Coronary artery (tissue), 2 donors: ENCODE results near the gene GLIS2.

Experiments used
- DNase-seq: peaks from one replicate; pipeline ENCODE4 v3.0.0-alpha.2; 2017; ENCODE audit warnings: low spot score
- H3K27ac ChIP-seq, 2 donors: fragments of 200-600 bp; sonication (generic); one replicate each; pipeline ENCODE4 v1.5.1; 2016 to 2019
- H3K4me3 ChIP-seq: fragments of 200-600 bp; sonication (generic); 2 replicates; pipeline ENCODE4 v1.5.1; 2016; ENCODE audit warnings: mild to moderate bottlenecking, moderate library complexity
- TF ChIP-seq, protein P1 (sequence below): fragments of 200-600 bp; sonication (generic); IDR thresholded peaks from one replicate; pipeline ENCODE4 v1.5.1; 2019; ENCODE audit warnings: antibody characterized with exemption

Gene GLIS2

DNA sequence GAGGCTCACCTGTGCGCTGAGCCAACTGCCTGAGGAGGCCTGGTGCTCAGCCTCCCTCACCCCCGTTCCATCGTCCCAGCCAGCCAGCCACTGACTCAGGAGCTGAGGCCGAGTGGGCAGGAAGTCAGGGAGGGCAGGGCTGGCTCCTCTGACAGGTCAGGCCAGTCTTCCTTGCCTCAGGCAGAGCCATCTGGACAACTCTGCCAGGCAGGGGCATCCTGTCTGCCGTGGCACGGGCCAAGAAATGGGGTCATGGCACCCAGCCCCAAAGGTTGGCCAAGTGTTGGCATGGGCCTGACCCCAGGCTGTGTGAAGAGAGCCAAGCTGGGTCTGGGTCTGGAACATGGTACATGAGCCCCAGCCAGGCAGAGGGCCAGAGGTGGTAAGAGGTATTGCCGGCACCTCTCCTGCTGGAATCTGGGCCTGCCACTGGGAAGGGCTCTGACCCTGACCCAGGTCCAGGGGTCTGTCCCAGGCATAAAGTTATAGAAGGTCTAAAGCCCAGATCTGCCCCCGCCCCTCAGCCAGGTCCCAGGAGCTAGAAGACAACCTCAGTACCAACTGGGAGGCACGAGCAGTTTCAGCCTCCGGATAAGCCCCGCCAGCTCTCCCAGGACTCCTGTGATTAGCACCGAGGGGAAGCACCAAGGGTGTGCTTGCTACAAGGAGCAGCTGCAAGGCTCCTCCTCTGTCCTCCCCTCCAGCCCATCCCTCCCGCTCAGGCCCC is 53.3 kb downstream of the GLIS2 start:
- peak overlapping the region; percentile 93 to 98 for H3K27ac ChIP-seq
- TF ChIP-seq, protein P1, sequence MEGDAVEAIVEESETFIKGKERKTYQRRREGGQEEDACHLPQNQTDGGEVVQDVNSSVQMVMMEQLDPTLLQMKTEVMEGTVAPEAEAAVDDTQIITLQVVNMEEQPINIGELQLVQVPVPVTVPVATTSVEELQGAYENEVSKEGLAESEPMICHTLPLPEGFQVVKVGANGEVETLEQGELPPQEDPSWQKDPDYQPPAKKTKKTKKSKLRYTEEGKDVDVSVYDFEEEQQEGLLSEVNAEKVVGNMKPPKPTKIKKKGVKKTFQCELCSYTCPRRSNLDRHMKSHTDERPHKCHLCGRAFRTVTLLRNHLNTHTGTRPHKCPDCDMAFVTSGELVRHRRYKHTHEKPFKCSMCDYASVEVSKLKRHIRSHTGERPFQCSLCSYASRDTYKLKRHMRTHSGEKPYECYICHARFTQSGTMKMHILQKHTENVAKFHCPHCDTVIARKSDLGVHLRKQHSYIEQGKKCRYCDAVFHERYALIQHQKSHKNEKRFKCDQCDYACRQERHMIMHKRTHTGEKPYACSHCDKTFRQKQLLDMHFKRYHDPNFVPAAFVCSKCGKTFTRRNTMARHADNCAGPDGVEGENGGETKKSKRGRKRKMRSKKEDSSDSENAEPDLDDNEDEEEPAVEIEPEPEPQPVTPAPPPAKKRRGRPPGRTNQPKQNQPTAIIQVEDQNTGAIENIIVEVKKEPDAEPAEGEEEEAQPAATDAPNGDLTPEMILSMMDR, result no peak

DNA sequence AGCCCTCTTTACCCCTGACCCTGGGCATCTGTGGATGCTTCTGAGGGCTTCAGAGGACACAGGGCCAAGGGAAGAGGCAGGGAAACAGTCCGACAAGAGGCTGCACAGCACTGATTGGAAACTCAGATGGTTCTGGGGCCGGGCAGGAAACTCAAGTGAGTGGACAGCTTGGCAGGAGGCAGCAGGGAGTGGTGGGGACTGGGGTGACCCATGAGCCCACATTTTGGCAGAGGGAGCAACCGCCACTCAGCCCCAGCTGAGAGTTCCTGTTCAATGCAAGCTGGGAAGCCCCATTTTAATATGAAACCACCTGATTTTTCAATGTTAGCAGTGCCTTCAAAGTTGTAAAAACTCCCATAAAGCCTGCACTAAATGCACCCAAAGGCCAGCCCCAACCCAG is 54.3 kb downstream of the GLIS2 start:
- DNase-seq, result no peak
- TF ChIP-seq, protein P1, result no peak
- peak overlapping the region; percentile 93 to 98 for H3K27ac ChIP-seq
- H3K4me3 ChIP-seq, result no peak overlapping the region

More for the DNA sequence above, 53.3 kb downstream of the GLIS2 start:
- no peak for DNase-seq
- H3K4me3 ChIP-seq, result no peak overlapping the region

DNA sequence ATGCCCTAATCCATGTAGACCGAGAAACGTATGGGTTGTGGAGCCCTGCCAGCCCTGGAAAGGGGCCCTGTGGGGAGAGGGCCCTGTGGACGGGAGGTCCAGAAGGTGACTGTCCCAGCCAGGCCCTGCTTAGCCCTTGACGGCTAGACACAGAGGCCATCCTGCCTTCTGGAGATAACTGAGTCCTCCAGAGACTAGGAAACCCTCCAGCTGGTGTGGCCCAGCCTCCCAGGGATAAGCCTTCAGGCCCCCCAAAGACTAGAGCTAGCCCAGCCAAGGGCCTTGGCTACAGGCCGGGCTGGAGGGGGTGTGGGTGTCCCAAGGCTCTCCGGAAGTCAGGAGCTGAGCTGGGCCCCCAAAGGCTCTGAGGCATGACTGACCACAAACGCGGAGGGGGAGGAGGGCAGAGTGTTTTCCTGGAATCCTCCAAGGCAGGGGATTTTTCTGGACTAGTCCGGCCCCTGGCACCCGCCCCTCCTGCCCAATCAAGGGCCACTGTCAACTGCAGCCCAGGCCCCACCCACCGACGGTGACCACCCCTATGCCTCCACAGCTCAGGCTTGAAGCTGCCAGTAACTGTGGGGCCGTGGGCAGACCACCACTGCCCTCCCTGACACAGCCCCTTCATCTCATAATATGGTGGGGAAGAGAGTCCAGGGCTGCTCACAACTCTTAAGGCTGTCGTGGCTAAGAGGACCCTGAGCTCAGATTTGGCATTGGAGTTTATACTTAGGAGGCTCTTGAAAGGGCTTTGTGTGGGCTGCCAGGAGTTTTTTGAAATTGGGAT is 54.9 kb downstream of the GLIS2 start:
- TF ChIP-seq, protein P1, result no peak
- DNase-seq, result peak; percentile 95
- Histone ChIP-seq H3K27ac (peak overlapping the region; percentile 93 to 98), H3K4me3 (peak overlapping the region; percentile 95)

DNA sequence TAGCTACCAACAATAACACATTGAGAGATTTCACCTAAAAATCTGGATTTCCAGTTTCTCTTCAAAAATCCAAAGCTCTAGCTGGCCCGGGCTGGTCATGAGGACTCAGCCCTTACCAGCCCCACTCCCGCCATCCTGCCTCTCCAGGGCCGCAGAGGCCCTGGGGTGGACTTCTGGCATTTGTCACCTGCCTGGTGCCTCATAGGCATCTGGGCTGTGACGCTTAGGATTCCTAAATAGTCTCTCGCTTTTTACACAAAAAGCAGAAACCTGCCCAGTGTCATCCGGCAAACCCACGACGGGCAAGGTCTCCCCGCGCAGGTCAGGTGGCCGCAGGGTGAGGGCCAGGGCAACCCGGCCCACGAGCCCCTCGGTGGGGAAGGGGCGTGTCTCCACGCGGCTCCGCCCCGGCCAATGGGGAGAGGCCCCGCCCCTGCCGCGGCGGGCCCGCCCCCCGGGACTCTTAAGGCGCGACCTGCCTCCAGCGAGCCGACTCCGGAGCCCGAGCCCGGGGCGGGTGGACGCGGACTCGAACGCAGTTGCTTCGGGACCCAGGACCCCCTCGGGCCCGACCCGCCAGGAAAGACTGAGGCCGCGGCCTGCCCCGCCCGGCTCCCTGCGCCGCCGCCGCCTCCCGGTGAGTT is 55.6 kb downstream of the GLIS2 start, which contains the start of gene VASN:
VASN (plus strand) TSS at position 492 of the 644 bp plus-strand sequence. CDS start 9,030 bp downstream, outside the sequence.
- TF ChIP-seq, protein P1, result no peak
- H3K4me3 ChIP-seq, result peak within 1 kb of the TSS; percentile 95
- DNase-seq, result peak; percentile 92
- H3K27ac ChIP-seq, result peak within 1 kb of the TSS; percentile 93 to 98

DNA sequence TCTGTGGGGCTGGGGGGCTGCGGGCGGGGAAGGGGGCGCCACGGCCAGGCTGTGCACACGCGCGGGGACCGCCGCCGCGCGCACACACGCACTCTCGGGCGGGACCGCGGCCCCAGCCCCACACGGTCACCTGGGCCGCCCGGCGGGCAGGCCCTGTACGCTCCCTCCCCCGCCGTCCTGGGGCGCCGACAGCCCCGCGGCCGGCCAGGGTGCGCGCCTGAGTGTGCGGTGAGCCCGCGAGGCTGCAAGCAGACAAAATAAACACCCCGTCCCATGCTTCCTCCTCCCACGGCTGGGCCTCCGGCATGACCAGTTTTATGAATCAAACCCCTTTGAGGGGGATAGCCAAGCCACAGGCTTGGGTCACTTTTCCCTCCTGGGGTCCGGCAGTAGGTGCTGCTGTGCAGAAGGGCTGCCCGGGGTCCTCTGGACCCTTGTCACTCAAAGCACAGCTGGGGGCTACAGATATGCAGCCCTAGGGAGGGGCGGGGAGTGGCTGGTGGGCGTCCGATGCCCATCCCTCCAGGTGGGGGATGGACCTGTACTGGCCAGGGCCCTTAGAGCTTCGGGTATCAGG is 56.2 kb downstream of the GLIS2 start:
- no peak for DNase-seq
- peak overlapping the region; percentile 93 to 98 for H3K27ac ChIP-seq
- peak overlapping the region; percentile 95 for H3K4me3 ChIP-seq
- TF ChIP-seq, protein P1, result no peak

DNA sequence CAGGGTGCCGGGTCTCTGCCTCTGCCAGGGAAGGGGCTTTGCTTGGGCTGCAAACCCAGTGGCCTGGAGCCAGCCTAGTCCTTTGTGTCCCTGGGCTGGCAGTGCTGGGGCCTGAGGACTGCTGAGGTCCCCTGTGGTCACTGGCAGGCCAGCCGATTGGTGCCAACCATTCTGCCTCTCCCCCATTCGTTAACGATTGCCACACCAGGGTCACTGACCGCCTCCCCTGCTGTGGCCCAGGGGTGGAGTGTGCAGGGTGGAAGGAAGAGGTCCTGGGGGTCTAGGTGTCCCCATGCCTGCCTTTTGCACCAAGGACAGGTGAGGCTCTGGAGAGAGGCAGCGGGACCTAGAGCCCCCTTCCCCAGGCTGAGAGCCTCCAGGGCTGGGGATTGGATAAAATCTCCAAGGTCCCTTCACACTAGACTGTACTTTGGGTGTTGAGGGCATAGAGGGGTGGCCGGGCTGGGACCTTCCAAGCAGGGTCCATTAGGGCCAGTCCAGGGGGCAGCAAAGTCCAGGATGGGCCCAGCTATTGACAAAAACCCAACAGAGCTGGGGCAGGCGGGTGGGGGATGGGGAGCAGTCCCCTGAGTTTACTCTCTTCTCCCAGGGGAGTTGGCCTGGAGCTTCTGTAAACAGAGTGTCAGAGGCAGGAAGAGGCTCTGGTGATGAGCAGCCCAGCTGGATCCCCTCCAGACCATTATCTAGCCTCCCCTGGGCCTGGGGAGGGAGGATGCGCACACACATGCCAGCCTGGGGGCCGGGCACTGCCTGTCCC is 56.9 kb downstream of the GLIS2 start:
- Histone ChIP-seq H3K4me3 (peak overlapping the region; percentile 95), H3K27ac (peak overlapping the region; percentile 93 to 98)
- DNase-seq, result no peak
- TF ChIP-seq, protein P1, result no peak
